Measurements from ENCODE around the gene MPPED1.

DNA sequence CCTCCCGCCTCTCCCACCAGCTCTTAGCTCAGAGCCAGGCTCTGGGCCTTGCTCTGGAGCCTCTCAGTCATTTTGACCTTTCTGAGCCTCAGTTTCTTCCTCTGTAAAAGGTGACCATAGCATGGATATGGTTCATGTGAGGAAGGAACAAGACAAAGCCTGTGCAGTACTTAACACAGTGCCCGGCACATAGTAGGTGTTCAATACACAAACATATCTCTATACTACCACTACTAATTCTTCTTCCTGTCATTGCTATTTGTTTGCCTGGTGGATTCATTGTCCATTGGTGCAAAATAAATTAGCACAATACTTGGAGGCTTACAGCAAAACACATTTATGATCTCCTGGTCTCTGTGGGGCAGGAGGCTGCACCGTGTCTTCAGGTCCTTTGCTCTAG is 21.6 kb upstream of the MPPED1 start:
- TF ChIP-seq, protein P1, sequence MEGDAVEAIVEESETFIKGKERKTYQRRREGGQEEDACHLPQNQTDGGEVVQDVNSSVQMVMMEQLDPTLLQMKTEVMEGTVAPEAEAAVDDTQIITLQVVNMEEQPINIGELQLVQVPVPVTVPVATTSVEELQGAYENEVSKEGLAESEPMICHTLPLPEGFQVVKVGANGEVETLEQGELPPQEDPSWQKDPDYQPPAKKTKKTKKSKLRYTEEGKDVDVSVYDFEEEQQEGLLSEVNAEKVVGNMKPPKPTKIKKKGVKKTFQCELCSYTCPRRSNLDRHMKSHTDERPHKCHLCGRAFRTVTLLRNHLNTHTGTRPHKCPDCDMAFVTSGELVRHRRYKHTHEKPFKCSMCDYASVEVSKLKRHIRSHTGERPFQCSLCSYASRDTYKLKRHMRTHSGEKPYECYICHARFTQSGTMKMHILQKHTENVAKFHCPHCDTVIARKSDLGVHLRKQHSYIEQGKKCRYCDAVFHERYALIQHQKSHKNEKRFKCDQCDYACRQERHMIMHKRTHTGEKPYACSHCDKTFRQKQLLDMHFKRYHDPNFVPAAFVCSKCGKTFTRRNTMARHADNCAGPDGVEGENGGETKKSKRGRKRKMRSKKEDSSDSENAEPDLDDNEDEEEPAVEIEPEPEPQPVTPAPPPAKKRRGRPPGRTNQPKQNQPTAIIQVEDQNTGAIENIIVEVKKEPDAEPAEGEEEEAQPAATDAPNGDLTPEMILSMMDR (IDR thresholded peaks at IDR 0.05; ENCODE audit: insufficient read depth, low read length, poor library complexity, severe bottlenecking), result no peak
- TF ChIP-seq EZH2phosphoT487 (conservative IDR thresholded peaks at IDR 0.05; ENCODE audit: low read length), result no peak

Measured in SU-DHL-6 (cell line).